Fibroblast of upper back skin (primary cell): ENCODE data around the gene SERPINE2.

Experiments
- DNase-seq: peaks from one replicate; pipeline ENCODE4 v3.0.0-alpha.2; 2013

SERPINE2 gene

GRCh38 chr2:224039080-224039769, at the start of gene SERPINE2:
SERPINE2 (minus strand) TSS chr2:224039286; CDS start chr2:224001900, 37,386 bp downstream.
- DNase-seq = peak; percentile 71

GRCh38 chr2:224086226-224086914, 47.3 kb upstream of the SERPINE2 start:
- DNase-seq = peak; percentile 97

GRCh38 chr2:224085811-224086210, 46.7 kb upstream of the SERPINE2 start:
- DNase-seq = no peak

GRCh38 chr2:224085246-224085645, 46.2 kb upstream of the SERPINE2 start:
- DNase-seq = peak; percentile 77

- no peak for DNase-seq
These were observed 45.3 kb upstream of the SERPINE2 start for GRCh38 chr2:224084266-224084892.

GRCh38 chr2:224083638-224084037, 44.6 kb upstream of the SERPINE2 start:
- no peak for DNase-seq

- no peak for DNase-seq
These were observed 39.6 kb upstream of the SERPINE2 start for GRCh38 chr2:224078656-224079055.

GRCh38 chr2:224077773-224078507, 38.9 kb upstream of the SERPINE2 start:
- DNase-seq = peak; percentile 85

GRCh38 chr2:224075588-224075987, 36.5 kb upstream of the SERPINE2 start:
- no peak for DNase-seq

- no peak for DNase-seq
These were observed 34.6 kb upstream of the SERPINE2 start for GRCh38 chr2:224073676-224074075.

- DNase-seq = peak; percentile 82
These were observed 33.6 kb upstream of the SERPINE2 start for GRCh38 chr2:224072541-224073188.

- DNase-seq = peak; percentile 44
These were observed 30.1 kb upstream of the SERPINE2 start for GRCh38 chr2:224069172-224069571.

GRCh38 chr2:224063298-224063648, 24.2 kb upstream of the SERPINE2 start:
- DNase-seq = no peak

GRCh38 chr2:224062481-224063297, 23.6 kb upstream of the SERPINE2 start:
- DNase-seq = no peak

- no peak for DNase-seq
These were observed 21.8 kb upstream of the SERPINE2 start for GRCh38 chr2:224060783-224061482.

- no peak for DNase-seq
These were observed 20.1 kb upstream of the SERPINE2 start for GRCh38 chr2:224059178-224059577.

GRCh38 chr2:224058048-224058775, 19.1 kb upstream of the SERPINE2 start:
- DNase-seq = no peak

GRCh38 chr2:224056889-224057288, 17.8 kb upstream of the SERPINE2 start:
- no peak for DNase-seq

GRCh38 chr2:224055101-224055500, 16.0 kb upstream of the SERPINE2 start:
- no peak for DNase-seq

- DNase-seq = peak; percentile 52
These were observed 7.7 kb upstream of the SERPINE2 start for GRCh38 chr2:224046752-224047151.
